ENCODE results near the gene LIPG. TPM values are rescaled to one million over a fixed set of nuclear protein-coding genes. Genes with fewer than 3 reads are reported as not detected.
A peak's percentile ranks its signal among the peaks of the same experiment; 100 is the strongest.

The LIPG gene
- polyA plus RNA-seq, 1 donor (not counting 4 experiments of a cell fraction or from before 2014, with no cell fraction given), result 241 TPM

GRCh38 chr18:49645841-49646351 is 84.0 kb downstream of the LIPG start:
- no peak for DNase-seq (ENCODE audit: low read depth, low spot score)
- Histone ChIP-seq H3K9ac (ENCODE audit: control insufficient read depth, extremely low read depth, insufficient read depth, low read length) (peak overlapping the region; percentile 4), H3K9me3 (ENCODE audit: control insufficient read depth, low read depth, low read length) (no peaks in the 10 kb centered on the region), H4K20me1 (ENCODE audit: control insufficient read depth, extremely low read depth, insufficient read depth, low read length) (no peaks in the 10 kb centered on the region), H3K79me2 (ENCODE audit: control insufficient read depth, insufficient read depth, low read length) (no peaks in the 10 kb centered on the region), H2AFZ (ENCODE audit: control insufficient read depth, low read length) (peak overlapping the region; percentile 83), H3K27ac (ENCODE audit: control insufficient read depth, insufficient read depth, low read length) (no peak overlapping the region), H3K27me3 (ENCODE audit: control insufficient read depth, extremely low read depth, insufficient read depth, low read length) (no peaks in the 10 kb centered on the region), H3K36me3 (ENCODE audit: control insufficient read depth in 2 of 2, extremely low read depth in 1 of 2, insufficient read depth in 2 of 2, low read length in 2 of 2) (no peaks in the 10 kb centered on the region), H3K9me1 (ENCODE audit: control insufficient read depth, extremely low read depth, insufficient read depth, low read length) (no peaks in the 10 kb centered on the region), H3K4me2 (ENCODE audit: control insufficient read depth, extremely low read depth, insufficient read depth, low read depth, low read length) (peak overlapping the region; percentile 74), H3K4me3 (ENCODE audit: control insufficient read depth in 2 of 3, extremely low read depth in 1 of 3, insufficient read depth in 2 of 3, low read depth in 1 of 3, low read length in 3 of 3) (peak overlapping the region in 2 of 3 experiments; percentile 12 to 55), H3K4me1 (ENCODE audit: control insufficient read depth, extremely low read depth, insufficient read depth, low read length) (peaks cover 5% of the 10 kb centered on the region)
- dilution Hi-C loops (cut with MboI; ENCODE audit: extremely low pct_ligation_motif_present, low sequenced_read_pairs), result no loop called here
- FAIRE-seq, result peak; percentile 20
- TF ChIP-seq EZH2 (IDR thresholded peaks at IDR 0.05; ENCODE audit: low read length), result no peak
- no peak for TF ChIP-seq CTCF (optimal IDR thresholded peaks at IDR 0.05 in 1 of 3, IDR thresholded peaks at IDR 0.05 in 1 of 3, conservative IDR thresholded peaks at IDR 0.05 in 1 of 3; ENCODE audit: extremely low read depth in 1 of 3, insufficient read depth in 2 of 3, low read length in 3 of 3)

GRCh38 chr18:49646873-49647272 is 85.0 kb downstream of the LIPG start:
- Histone ChIP-seq H3K27ac (ENCODE audit: control insufficient read depth, insufficient read depth, low read length) (no peak overlapping the region), H3K79me2 (ENCODE audit: control insufficient read depth, insufficient read depth, low read length) (no peaks in the 10 kb centered on the region), H2AFZ (ENCODE audit: control insufficient read depth, low read length) (no peak overlapping the region), H3K9me3 (ENCODE audit: control insufficient read depth, low read depth, low read length) (no peaks in the 10 kb centered on the region), H3K4me2 (ENCODE audit: control insufficient read depth, extremely low read depth, insufficient read depth, low read depth, low read length) (no peak overlapping the region), H4K20me1 (ENCODE audit: control insufficient read depth, extremely low read depth, insufficient read depth, low read length) (no peaks in the 10 kb centered on the region), H3K27me3 (ENCODE audit: control insufficient read depth, extremely low read depth, insufficient read depth, low read length) (no peaks in the 10 kb centered on the region), H3K9me1 (ENCODE audit: control insufficient read depth, extremely low read depth, insufficient read depth, low read length) (no peaks in the 10 kb centered on the region), H3K36me3 (ENCODE audit: control insufficient read depth in 2 of 2, extremely low read depth in 1 of 2, insufficient read depth in 2 of 2, low read length in 2 of 2) (no peaks in the 10 kb centered on the region), H3K9ac (ENCODE audit: control insufficient read depth, extremely low read depth, insufficient read depth, low read length) (no peak overlapping the region), H3K4me3 (ENCODE audit: control insufficient read depth in 2 of 3, extremely low read depth in 1 of 3, insufficient read depth in 2 of 3, low read depth in 1 of 3, low read length in 3 of 3) (no peak overlapping the region), H3K4me1 (ENCODE audit: control insufficient read depth, extremely low read depth, insufficient read depth, low read length) (peaks cover 5% of the 10 kb centered on the region)
- dilution Hi-C loops (cut with MboI; ENCODE audit: extremely low pct_ligation_motif_present, low sequenced_read_pairs), result no loop called here
- no peak for TF ChIP-seq EZH2 (IDR thresholded peaks at IDR 0.05; ENCODE audit: low read length)
- DNase-seq (ENCODE audit: low read depth, low spot score) (no peak), FAIRE-seq (no peak)

Data from keratinocyte (primary cell).